GM18505 (cell line): ENCODE measurements around the gene CBL.

Source experiments
- ATAC-seq: cut with Tn5 transposase; IDR thresholded peaks from one replicate; pipeline ENCODE4 v1.9.1; 2021; ENCODE audit not compliant: unreplicated experiment
- POLR2A ChIP-seq: IDR thresholded peaks from 4 replicates; pipeline ENCODE4 v1.6.1; 2011; ENCODE audit warnings: borderline replicate concordance; ENCODE audit not compliant: insufficient read depth, insufficient read length; ENCODE audit errors: extremely low read depth

Gene CBL

GRCh38 chr11:119346605-119347004 lies 140.5 kb downstream of the CBL start, which contains the start of gene MFRP:
Gene MFRP (minus strand): TSS chr11:119346705. CDS start chr11:119346513, 192 bp downstream.
- no peak for TF ChIP-seq POLR2A
- ATAC-seq: no peak

GRCh38 chr11:119347242-119347641 lies 141.1 kb downstream of the CBL start:
- ATAC-seq: no peak
- TF ChIP-seq POLR2A: no peak

- no peak for TF ChIP-seq POLR2A
- no peak for ATAC-seq
These were observed 141.9 kb downstream of the CBL start for GRCh38 chr11:119347940-119348605.

GRCh38 chr11:119350302-119350701 lies 144.2 kb downstream of the CBL start:
- no peak for ATAC-seq

GRCh38 chr11:119351232-119351631 lies 145.1 kb downstream of the CBL start:
- ATAC-seq: no peak
- no peak for TF ChIP-seq POLR2A

More at GRCh38 chr11:119350302-119350701, 144.2 kb downstream of the CBL start:
- no peak for TF ChIP-seq POLR2A

GRCh38 chr11:119352857-119353260 lies 146.7 kb downstream of the CBL start:
- no peak for ATAC-seq
- no peak for TF ChIP-seq POLR2A

- TF ChIP-seq POLR2A: no peak
- ATAC-seq: no peak
These were observed 149.1 kb downstream of the CBL start for GRCh38 chr11:119355091-119355843.

GRCh38 chr11:119356349-119357031 lies 150.4 kb downstream of the CBL start:
- TF ChIP-seq POLR2A: no peak
- ATAC-seq: peak; percentile 70

GRCh38 chr11:119357074-119357473 lies 150.9 kb downstream of the CBL start:
- TF ChIP-seq POLR2A: no peak
- no peak for ATAC-seq
